ENCODE measurements around the gene RFNG.

The RFNG gene

GRCh38 chr17:82076785-82077591, 25.4 kb upstream of the RFNG start:
- FAIRE-seq = no peak

GRCh38 chr17:82076018-82076784, 24.6 kb upstream of the RFNG start:
- no peak for FAIRE-seq

DNA sequence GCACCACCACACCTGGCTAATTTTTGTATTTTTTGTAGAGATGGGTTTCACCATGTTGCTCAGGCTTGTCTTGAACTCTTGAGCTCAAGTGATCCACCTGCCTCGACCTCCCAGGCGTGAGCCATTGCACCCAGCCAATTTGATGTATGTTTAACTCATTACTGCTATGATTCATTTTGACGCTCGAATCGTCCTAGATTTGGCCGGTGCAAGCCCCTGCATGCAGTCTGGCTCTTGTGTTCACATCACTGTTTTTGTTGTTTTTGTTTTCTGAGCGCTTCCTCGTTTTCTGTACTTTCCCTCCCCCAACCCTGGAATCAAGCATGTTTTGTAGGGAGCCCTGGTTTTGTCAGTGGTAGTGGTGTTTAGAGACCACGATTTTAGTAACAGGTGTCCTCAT, 21.8 kb upstream of the RFNG start:
- no peak for FAIRE-seq

DNA sequence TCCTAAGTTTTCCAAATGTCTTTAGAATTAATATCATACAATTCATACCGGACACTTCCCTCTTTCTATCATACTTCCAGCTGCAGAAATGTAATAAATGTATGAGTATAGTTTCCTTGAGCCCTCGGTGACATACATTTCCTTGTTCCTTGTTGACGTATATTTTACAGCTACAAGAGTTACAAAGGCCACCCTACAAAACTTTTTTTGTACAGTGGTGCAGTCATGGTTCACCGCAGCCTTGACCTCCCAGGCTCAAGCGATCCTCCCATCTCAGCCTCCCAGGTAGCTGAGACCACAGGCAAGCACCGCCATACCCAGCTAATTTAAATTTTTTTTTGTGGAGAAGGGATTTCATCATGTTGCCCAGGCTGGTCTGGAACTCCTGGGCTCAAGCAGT, 21.2 kb upstream of the RFNG start:
- no peak for FAIRE-seq

DNA sequence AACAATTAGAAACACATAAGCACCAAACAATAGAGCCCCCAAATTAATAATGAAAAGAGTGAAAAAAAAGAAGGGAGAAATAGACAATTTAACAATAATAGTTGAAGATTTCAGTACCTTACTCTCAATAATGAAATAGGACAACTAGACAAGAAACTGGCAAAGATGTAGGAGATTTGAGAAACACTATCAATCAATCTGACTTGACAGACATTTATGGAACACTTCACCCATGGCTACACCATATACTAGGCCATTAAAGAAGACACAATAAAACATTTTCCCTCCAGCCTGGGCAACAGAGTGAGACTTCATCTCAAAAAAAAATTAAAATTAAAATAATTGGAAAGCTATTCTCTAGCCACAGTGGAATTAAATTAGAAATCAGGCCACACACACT, 19.0 kb upstream of the RFNG start:
- no peak for FAIRE-seq

- FAIRE-seq = no peak
Measured at GRCh38 chr17:82065638-82066303, 14.2 kb upstream of the RFNG start, which contains the start of gene DUS1L. DUS1L (minus strand) TSS chr17:82065804; CDS start chr17:82065059, 745 bp downstream.

DNA sequence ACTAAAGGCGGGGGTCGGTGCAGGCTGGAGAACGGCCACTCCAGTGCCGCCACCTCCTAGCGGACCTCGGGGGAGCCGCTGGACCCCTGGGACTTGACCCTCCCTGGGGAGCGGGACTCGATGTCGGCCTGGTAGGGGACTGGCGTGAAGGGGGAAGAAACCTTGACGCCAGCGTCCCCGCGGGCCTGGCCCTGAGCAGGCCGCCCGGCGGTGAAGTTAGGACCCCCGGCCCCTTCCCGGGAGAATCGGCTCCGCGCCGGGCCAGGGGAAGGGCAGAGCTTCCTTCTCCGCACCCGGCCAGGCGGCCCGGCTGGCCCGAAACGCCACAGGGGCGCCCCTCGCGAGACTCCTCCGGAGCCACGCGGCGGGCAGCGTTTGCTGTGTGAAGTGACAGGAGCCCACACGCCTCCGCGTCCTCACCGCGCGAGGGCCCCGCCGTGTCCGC, 13.6 kb upstream of the RFNG start:
- FAIRE-seq = no peak

DNA sequence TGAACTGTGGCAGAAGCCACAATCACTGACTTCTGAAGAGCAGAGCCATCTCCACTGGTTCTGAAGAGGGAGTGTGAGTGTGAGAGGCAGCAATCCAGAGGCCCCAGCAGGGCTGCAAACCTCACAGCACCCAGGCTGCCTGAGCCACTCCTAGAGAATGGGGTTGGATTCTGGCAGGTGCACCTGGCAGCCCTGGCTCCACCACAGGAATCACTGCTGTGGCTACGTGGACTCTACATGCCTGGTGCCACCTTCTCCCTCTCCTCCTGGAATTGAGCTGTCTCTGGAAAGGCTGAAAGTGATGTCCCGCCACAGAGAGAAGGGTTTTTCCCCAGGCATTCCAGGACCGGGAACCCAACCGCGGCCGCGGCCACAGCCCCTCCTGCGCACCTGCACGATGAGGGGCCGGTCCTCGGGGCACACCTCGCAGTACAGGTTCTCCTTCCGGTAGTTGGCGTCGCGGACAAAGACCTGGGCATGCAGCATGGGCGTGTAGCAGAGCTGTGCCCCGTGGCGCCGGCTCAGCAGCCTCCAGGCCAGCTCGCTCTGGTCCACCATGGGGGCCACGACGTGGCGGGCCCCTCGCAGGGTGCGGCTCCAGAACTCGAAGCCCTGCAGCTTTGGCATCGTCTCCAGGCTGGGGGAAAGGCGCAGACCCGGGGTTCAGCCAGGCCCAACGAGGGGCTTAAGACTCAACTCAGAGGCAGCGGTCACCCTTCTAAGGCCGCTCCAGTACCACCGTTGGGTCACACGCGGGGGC, 13.0 kb upstream of the RFNG start:
- no peak for FAIRE-seq

DNA sequence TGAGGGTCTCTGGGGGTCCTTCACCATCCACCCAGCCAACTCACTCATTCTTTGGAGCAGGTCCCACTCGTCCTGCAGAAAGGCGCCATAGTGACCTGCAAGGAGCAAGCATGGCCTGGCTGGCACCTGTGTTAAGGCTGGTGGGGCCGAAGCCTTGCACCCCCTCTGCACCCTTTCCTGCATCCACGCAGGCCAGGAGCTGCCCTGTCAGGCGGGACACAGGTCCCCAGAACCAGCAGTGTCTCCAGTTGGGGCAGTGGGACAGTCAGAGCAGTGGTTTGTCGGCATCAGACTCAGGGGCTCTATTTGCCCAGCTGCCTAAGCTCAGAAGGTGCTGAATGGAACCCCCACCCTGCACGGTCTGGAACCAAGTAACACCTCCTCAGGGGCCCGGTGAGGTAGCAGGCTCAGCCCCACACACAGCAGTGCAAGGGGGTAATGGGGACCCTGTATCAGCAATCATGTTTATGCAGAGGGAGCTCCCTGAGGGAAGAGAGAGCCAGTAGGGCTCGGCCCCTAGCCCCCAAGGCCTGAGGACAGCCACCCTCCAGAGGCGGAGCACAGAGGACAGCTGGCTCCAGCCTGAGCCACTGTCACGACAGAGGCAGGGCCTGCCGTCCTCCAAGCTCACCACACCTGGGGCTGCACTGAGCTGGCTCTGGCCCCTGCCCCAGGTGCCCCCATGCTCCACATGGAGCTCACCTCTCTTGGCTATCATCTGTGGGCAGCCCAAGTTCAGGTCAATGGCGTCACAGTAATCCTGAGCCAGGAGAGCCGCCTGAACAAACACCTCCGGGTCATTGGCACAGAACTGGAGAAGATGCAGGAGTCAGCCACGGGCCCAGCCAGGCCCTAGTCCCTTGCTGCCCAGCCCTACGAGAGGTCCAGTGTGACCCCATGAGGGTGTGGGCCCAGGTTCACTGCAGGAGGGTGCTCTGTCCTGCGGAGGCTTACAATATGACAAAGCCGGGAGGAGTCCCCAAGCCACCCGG, 12.1 kb upstream of the RFNG start:
- FAIRE-seq = no peak

GRCh38 chr17:82062984-82063368, 11.4 kb upstream of the RFNG start:
- FAIRE-seq = no peak

- no peak for FAIRE-seq
Measured at GRCh38 chr17:82062076-82062983, 10.7 kb upstream of the RFNG start.

DNA sequence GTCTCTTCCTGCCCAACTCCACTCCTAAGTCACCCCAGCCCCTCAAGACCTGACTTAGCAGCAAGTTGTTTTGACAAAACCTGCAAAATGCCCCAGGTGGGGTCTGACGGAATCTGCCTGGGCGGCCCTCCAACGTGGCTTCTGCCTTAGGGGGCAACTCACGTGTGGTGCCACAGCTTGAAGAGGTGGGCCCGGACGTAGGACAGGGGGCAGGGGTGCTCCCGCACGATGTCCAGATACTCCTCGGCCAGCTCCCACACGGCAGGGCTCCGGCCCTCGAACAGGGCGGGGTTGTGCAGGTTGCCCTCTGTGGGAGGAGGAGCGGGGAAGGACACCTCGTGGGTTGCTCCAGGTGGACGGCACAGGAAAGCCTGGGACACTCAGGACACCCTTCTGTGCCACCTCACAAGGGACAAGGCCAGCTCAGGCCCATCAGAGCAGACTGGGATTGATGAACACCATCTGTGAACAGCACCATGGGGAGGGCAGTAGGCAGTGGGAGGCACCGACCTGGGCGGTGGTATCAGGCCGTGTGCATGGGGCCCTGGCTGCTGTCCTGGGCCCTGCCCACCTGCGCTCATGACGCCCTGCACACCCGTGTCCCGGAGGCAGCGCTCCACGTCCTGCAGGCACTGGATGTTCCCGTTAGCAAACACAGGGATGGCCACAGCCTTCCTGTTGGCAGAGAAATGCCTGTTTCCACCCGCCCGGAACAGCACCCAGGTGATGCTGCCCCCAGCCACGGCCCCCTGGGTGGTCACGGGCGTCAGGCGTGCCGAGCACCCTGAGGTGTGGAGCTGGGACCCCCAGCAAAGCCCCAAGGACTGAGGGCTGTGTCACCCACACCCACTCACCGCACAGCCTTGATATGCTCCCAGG, 9.7 kb upstream of the RFNG start:
- no peak for FAIRE-seq

GRCh38 chr17:82060614-82061013, 9.0 kb upstream of the RFNG start:
- FAIRE-seq = no peak

DNA sequence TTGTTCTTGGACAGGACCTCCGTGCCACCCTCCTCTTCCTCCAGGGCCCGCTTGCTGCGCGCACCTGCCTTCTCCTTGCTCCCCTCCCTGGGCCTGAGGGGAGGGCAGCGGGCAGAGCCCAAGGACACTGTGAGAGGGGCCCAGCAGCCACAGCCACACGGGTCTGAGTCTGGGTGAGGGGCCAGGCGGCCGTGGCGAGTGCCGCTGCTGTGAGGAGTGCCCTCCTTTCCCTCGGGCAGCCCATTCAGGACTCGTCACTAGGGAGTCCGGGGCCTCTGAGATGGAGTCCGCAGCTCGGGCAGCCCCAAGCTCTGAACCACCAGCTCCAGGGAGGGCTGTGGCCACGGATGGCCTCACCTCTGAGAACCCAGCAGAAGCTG, 8.4 kb upstream of the RFNG start:
- no peak for FAIRE-seq

DNA sequence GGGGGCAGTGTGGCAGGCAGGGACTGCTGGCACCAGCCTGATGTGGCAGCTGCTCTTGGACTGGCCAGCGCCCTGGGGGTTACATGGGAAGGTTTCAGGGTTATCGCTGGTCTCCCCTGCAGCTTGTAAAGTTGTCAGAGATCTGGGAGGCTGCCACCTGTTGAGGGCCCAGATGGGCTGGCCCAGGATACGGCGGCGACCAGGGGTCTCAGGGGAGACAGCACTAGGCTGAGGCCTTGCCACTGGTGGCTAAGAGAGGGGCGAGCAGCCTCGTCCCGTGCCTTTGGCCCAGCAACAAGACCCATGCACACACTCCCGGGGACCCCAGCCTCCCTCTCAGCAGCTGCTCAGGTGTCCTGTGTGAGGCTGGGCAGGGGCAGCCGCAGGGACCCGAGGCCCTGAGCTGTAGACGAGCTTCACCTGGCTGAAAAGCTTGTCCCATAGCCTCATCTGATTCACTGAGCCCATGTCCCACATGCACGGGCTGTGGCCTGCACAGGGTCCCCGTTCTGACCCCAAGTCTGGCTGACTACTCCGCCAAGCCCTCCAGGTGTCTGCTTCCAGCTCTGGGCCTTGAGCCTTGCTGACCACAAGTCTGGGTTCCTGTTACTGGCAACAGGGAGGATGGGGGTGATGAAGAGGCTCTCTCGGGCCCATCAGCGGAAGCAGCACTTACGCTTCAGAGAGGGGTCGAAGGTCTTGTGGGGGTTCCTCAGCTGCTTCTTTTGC, 7.8 kb upstream of the RFNG start:
- FAIRE-seq = no peak

GRCh38 chr17:82058855-82059249, 7.2 kb upstream of the RFNG start:
- FAIRE-seq = no peak

DNA sequence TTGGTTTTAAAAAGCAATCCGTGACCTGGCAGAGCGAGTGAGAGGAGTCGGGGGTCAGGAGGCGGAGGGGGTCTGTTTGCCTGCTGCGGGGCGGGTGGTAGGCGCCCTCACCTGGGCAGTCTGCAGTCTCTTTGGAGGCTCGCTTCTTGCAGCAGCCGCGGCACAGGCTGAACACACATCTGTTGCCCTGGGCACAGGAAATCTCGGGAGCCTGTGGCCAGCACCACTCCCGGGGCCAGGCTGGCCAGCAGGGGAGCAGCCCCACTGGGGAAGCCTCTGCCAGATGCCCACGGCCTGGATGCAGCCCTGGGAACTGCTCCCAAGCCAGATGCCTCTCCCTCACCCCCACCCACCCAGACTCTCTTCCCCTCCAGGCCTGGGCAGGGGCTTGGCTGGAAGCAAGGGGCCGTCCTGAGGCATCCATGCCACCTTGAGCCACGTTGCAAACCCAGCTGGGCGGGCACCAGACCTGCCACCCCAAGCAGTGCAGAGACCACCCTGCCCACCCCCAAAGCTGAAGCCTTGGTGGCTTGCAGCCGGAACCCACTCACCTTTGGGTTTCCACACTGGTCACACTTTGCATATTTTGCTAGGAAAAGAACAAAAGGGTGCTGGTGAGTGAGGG, 6.7 kb upstream of the RFNG start:
- FAIRE-seq = no peak

Measured in endometrium (tissue), 2 donors.